Keratinocyte (primary cell): ENCODE results near the gene ITPR1. TPM values are rescaled to one million over a fixed set of nuclear protein-coding genes. Genes with fewer than 3 reads are reported as not detected.

Experiments
- DNase-seq: peaks from one replicate; pipeline ENCODE4 v3.0.0-alpha.2; 2011; ENCODE audit warnings: low read depth, missing footprints, low spot score
- FAIRE-seq: peaks from 2 replicates; lab custom pipeline; 2011; peaks lifted over from hg19 to GRCh38; lab: Jason Lieb, UNC
- H2AFZ ChIP-seq: 2 replicates; pipeline ENCODE4 v1.6.0; 2012; ENCODE audit warnings: low read length, control low read depth, inconsistent platforms; ENCODE audit not compliant: control insufficient read depth
- H3K27ac ChIP-seq: 2 replicates; pipeline ENCODE4 v1.5.1; 2011; ENCODE audit warnings: low read length; ENCODE audit not compliant: control insufficient read depth, insufficient read depth
- H3K27me3 ChIP-seq: 3 replicates; pipeline ENCODE4 v1.6.0; 2011; ENCODE audit warnings: low read length; ENCODE audit not compliant: control insufficient read depth, insufficient read depth; ENCODE audit errors: extremely low read depth
- H3K36me3 ChIP-seq, 2 experiments: 2 replicates in 1 of 2; 3 replicates in 1 of 2; pipeline ENCODE4 v1.5.1; 2011; ENCODE audit warnings: low read length in 2 of 2, mild to moderate bottlenecking in 1 of 2; ENCODE audit not compliant: control insufficient read depth in 2 of 2, insufficient read depth in 2 of 2; ENCODE audit errors: extremely low read depth in 1 of 2
- H3K4me1 ChIP-seq: 3 replicates; pipeline ENCODE4 v1.5.1; 2011; ENCODE audit warnings: low read length; ENCODE audit not compliant: control insufficient read depth, insufficient read depth; ENCODE audit errors: extremely low read depth
- H3K4me2 ChIP-seq: 3 replicates; pipeline ENCODE4 v1.6.0; 2011; ENCODE audit warnings: low read depth, low read length; ENCODE audit not compliant: control insufficient read depth, insufficient read depth; ENCODE audit errors: extremely low read depth
- H3K4me3 ChIP-seq, 3 experiments: fragments of 200-600 bp in 1 of 3; sonication (generic) in 1 of 3; 2 replicates in 2 of 3; 3 replicates in 1 of 3; pipeline ENCODE4 v1.5.1; 2011 to 2016; ENCODE audit warnings: low read length in 3 of 3, mild to moderate bottlenecking in 3 of 3, control low read depth in 2 of 3, inconsistent platforms in 1 of 3, low read depth in 1 of 3, mixed read lengths in 1 of 3, mixed run types in 1 of 3, moderate library complexity in 1 of 3; ENCODE audit not compliant: control insufficient read depth in 2 of 3, insufficient read depth in 2 of 3; ENCODE audit errors: extremely low read depth in 1 of 3
- H3K79me2 ChIP-seq: 2 replicates; pipeline ENCODE4 v1.6.0; 2012; ENCODE audit warnings: low read length; ENCODE audit not compliant: control insufficient read depth, insufficient read depth
- H3K9ac ChIP-seq: 3 replicates; pipeline ENCODE4 v1.6.0; 2011; ENCODE audit warnings: low read length; ENCODE audit not compliant: control insufficient read depth, insufficient read depth; ENCODE audit errors: extremely low read depth
- H3K9me1 ChIP-seq: 3 replicates; pipeline ENCODE4 v1.6.0; 2011; ENCODE audit warnings: low read length; ENCODE audit not compliant: control insufficient read depth, insufficient read depth; ENCODE audit errors: extremely low read depth
- H3K9me3 ChIP-seq: 2 replicates; pipeline ENCODE4 v1.5.1; 2012; ENCODE audit warnings: low read depth, low read length; ENCODE audit not compliant: control insufficient read depth
- H4K20me1 ChIP-seq: 3 replicates; pipeline ENCODE4 v1.6.0; 2011; ENCODE audit warnings: low read length; ENCODE audit not compliant: control insufficient read depth, insufficient read depth; ENCODE audit errors: extremely low read depth
- EZH2 ChIP-seq: IDR thresholded peaks from one replicate; pipeline ENCODE4 v1.6.1; 2012; ENCODE audit warnings: inconsistent platforms, mild to moderate bottlenecking, low read length, moderate library complexity
- dilution Hi-C: fragments of 300-500 bp; cut with MboI; formaldehyde crosslinking; loops from one replicate; pipeline ENCODE4 v1.7.0; 2020; ENCODE audit warnings: low sequenced_read_pairs; ENCODE audit not compliant: extremely low pct_ligation_motif_present
- polyA plus RNA-seq, 5 experiments: library from polyadenylated mRNA; depleted of rRNA in 3 of 5; stranded (reverse) in 3 of 5; stranded (forward) in 1 of 5; unstranded in 1 of 5; fragments of >200 nt; gene quantifications; 1 replicate in 1 of 5; 2 replicates in 3 of 5; 3 replicates in 1 of 5; pipeline versions ENCODE4 v1.2.1 to v1.2.3, GENCODE V29; 2011 to 2012; ENCODE audit warnings: missing spikeins in 2 of 5, low read depth in 1 of 5, low replicate concordance in 1 of 5
- TF ChIP-seq, protein P1 (sequence below), 3 experiments: IDR thresholded peaks in 1 of 3; conservative IDR thresholded peaks in 1 of 3; optimal IDR thresholded peaks in 1 of 3; 2 replicates in 2 of 3; 3 replicates in 1 of 3; pipeline versions ENCODE3 to v1.5.1; 2011; ENCODE audit warnings: low read length in 3 of 3, mild to moderate bottlenecking in 3 of 3, moderate library complexity in 2 of 3, control low read depth in 1 of 3, inconsistent platforms in 1 of 3; ENCODE audit not compliant: insufficient read depth in 2 of 3; ENCODE audit errors: extremely low read depth in 1 of 3

The ITPR1 gene
- polyA plus RNA-seq, 1 donor (not counting 4 experiments of a cell fraction or from before 2014, with no cell fraction given) = 3.5 TPM

DNA sequence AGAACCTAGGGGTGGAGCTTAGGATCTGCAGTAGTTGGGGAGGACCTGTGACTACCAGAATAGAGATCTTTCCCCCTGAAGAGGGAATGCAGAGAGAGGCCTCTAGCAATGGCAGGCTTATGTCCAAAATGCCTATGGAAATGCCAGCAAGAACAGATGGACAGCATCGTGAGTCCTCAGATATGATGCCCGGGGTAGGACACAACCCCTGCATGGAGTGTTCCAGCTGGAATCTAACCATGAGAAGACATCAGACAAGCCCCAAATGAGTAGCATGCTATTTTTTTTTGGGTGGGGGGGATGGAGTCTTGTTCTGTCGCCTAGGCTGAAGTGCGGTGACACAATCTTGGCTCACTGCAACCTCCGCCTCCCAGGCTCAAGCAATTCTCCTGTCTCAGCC is 111.5 kb downstream of the ITPR1 start:
- Histone ChIP-seq H3K27ac (no peak overlapping the region), H3K27me3 (no peaks in the 10 kb centered on the region), H2AFZ (no peak overlapping the region), H3K9ac (no peak overlapping the region), H3K4me2 (no peak overlapping the region), H3K79me2 (no peaks in the 10 kb centered on the region), H3K4me3 (no peak overlapping the region), H3K4me1 (no peaks in the 10 kb centered on the region), H4K20me1 (no peaks in the 10 kb centered on the region), H3K9me3 (no peaks in the 10 kb centered on the region), H3K36me3 (no peaks in the 10 kb centered on the region), H3K9me1 (no peaks in the 10 kb centered on the region)
- TF ChIP-seq, protein P1, sequence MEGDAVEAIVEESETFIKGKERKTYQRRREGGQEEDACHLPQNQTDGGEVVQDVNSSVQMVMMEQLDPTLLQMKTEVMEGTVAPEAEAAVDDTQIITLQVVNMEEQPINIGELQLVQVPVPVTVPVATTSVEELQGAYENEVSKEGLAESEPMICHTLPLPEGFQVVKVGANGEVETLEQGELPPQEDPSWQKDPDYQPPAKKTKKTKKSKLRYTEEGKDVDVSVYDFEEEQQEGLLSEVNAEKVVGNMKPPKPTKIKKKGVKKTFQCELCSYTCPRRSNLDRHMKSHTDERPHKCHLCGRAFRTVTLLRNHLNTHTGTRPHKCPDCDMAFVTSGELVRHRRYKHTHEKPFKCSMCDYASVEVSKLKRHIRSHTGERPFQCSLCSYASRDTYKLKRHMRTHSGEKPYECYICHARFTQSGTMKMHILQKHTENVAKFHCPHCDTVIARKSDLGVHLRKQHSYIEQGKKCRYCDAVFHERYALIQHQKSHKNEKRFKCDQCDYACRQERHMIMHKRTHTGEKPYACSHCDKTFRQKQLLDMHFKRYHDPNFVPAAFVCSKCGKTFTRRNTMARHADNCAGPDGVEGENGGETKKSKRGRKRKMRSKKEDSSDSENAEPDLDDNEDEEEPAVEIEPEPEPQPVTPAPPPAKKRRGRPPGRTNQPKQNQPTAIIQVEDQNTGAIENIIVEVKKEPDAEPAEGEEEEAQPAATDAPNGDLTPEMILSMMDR (optimal IDR thresholded peaks at IDR 0.05 in 1 of 3, IDR thresholded peaks at IDR 0.05 in 1 of 3, conservative IDR thresholded peaks at IDR 0.05 in 1 of 3; ENCODE audit: extremely low read depth in 1 of 3, insufficient read depth in 2 of 3, low read length in 3 of 3) = no peak
- no peak for TF ChIP-seq EZH2
- FAIRE-seq = no peak
- dilution Hi-C loops = no loop called here
- DNase-seq = no peak

DNA sequence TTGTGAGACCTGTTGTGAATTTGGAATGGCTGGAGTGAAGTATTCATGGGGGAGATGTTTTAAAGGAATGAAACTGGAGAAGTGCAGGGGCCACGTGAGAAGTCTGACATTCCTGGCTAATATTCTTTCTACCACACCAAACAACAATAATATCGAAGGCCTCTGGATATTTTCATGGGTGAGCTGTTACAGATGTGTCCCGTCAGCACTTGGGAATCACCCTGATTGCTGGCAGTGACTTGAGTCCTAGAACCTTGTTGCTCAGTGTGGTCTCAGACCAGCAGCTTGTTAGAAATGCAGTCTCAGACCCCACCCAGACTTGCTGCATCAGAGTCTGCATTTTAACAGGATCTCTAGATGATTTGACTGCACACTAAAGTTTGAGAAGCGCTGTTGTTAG is 113.8 kb downstream of the ITPR1 start:
- FAIRE-seq = no peak

More for the DNA sequence above, 113.8 kb downstream of the ITPR1 start:
- Histone ChIP-seq H3K27ac (no peak overlapping the region), H3K4me1 (no peaks in the 10 kb centered on the region), H3K9me3 (no peaks in the 10 kb centered on the region), H3K36me3 (no peaks in the 10 kb centered on the region), H3K4me3 (no peak overlapping the region), H3K27me3 (no peaks in the 10 kb centered on the region), H4K20me1 (no peaks in the 10 kb centered on the region), H3K9ac (no peak overlapping the region), H3K79me2 (no peaks in the 10 kb centered on the region), H2AFZ (no peak overlapping the region), H3K9me1 (no peaks in the 10 kb centered on the region), H3K4me2 (no peak overlapping the region)
- dilution Hi-C loops = no loop called here
- no peak for TF ChIP-seq EZH2
- TF ChIP-seq, protein P1 (optimal IDR thresholded peaks at IDR 0.05 in 1 of 3, IDR thresholded peaks at IDR 0.05 in 1 of 3, conservative IDR thresholded peaks at IDR 0.05 in 1 of 3; ENCODE audit: extremely low read depth in 1 of 3, insufficient read depth in 2 of 3, low read length in 3 of 3) = no peak
- no peak for DNase-seq
